Ishikawa (cell line): ENCODE results near the gene TLE6.

Experiments used
- CEBPB ChIP-seq: IDR thresholded peaks from 2 replicates; pipeline ENCODE4 v1.6.1; 2012
- EP300 ChIP-seq: IDR thresholded peaks from 2 replicates; pipeline ENCODE4 v1.6.1; 2012; ENCODE audit warnings: borderline replicate concordance
- NFIC ChIP-seq: IDR thresholded peaks from 2 replicates; pipeline ENCODE4 v1.6.1; 2012

DNA sequence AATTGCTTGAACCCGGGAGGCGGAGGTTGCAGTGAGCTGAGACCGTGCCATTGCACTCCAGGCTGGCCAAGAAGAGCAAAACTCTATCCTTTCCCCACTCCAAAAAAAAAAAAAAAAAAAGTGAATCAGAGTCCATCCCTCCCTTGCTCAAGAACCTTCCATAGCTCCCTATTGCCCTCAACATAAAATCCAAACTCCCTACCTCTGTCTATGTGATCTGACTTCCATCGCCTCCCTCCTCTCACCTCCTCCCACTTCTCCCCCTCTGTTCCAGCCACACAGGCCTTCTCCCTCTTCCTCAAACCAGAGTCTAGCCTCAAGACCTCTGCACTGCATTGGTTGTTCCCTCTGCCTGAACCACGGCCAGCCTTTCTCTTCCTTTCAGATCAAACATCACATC, 61.8 kb downstream of the TLE6 start:
- TF ChIP-seq NFIC (no peak), EP300 (no peak), CEBPB (no peak)
